ENCODE data around the gene ZNF212.

Gene ZNF212

DNA sequence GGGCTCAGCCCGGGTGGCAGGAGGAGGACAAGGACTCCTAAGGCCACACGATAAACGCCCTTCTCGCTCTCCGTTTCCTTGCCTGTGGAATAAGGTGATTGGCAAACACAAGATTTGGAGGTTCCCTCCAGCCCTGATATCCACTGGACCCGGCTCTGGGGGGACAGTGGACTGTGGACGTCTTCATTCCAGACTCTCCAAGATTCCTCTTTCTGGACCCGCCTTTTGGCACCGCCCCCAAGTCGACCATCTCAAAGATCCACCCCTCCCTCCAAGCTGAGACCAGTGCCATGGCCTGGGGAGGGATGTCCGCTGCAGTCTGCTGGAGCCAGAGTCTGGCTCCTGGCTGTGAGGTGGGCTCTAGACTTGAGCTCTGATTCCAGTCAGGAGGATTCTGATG is 46.2 kb downstream of the ZNF212 start:
- no peaks in the 10 kb centered on the region for H3K36me3 ChIP-seq (ENCODE audit: insufficient read depth, low read length)
- H3K27ac ChIP-seq (ENCODE audit: low read depth, low read length), result no peak overlapping the region
- H2AFZ ChIP-seq (ENCODE audit: low read length, unreplicated experiment), result peak overlapping the region; percentile 8
- no peaks in the 10 kb centered on the region for H3K27me3 ChIP-seq (ENCODE audit: insufficient read depth, low read length)
- H3K79me2 ChIP-seq (ENCODE audit: control insufficient read depth, insufficient read depth, low read length, unreplicated experiment), result no peaks in the 10 kb centered on the region
- no peaks in the 10 kb centered on the region for H3K4me1 ChIP-seq (ENCODE audit: control insufficient read depth, insufficient read depth, low read length, unreplicated experiment)
- H3K4me3 ChIP-seq (ENCODE audit: low read depth, low read length), result peak overlapping the region; percentile 80

- H3K27ac ChIP-seq (ENCODE audit: low read depth, low read length), result no peak overlapping the region
- no peaks in the 10 kb centered on the region for H3K27me3 ChIP-seq (ENCODE audit: insufficient read depth, low read length)
- no peak overlapping the region for H2AFZ ChIP-seq (ENCODE audit: low read length, unreplicated experiment)
- no peak overlapping the region for H3K4me3 ChIP-seq (ENCODE audit: low read depth, low read length)
- no peaks in the 10 kb centered on the region for H3K79me2 ChIP-seq (ENCODE audit: control insufficient read depth, insufficient read depth, low read length, unreplicated experiment)
- no peaks in the 10 kb centered on the region for H3K4me1 ChIP-seq (ENCODE audit: control insufficient read depth, insufficient read depth, low read length, unreplicated experiment)
- H3K36me3 ChIP-seq (ENCODE audit: insufficient read depth, low read length), result no peaks in the 10 kb centered on the region
These were observed 47.5 kb downstream of the ZNF212 start for GRCh38 chr7:149286811-149287400.

DNA sequence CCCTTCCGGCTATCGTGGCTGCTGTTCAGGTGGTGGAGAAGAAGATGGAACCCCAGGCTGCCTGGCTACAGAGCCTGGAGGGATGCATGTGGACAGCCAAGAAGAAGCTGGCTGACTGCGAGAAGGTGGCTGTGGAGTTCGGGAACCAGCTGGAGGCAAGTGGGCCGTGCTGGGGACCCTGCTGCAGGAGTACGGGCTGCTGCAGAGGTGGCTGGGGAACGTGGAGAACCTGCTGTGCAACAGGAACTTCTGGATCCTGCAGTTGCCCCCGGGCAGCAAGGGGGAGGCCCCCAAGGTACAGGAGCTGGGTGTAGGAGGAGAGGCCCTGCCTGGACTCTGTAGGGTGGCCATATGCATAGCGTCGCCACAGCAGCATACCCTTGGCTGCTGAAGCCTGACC is 48.2 kb downstream of the ZNF212 start:
- no peak overlapping the region for H3K27ac ChIP-seq (ENCODE audit: low read depth, low read length)
- H3K79me2 ChIP-seq (ENCODE audit: control insufficient read depth, insufficient read depth, low read length, unreplicated experiment), result no peaks in the 10 kb centered on the region
- H3K27me3 ChIP-seq (ENCODE audit: insufficient read depth, low read length), result no peaks in the 10 kb centered on the region
- no peak overlapping the region for H2AFZ ChIP-seq (ENCODE audit: low read length, unreplicated experiment)
- H3K4me1 ChIP-seq (ENCODE audit: control insufficient read depth, insufficient read depth, low read length, unreplicated experiment), result no peaks in the 10 kb centered on the region
- no peak overlapping the region for H3K4me3 ChIP-seq (ENCODE audit: low read depth, low read length)
- no peaks in the 10 kb centered on the region for H3K36me3 ChIP-seq (ENCODE audit: insufficient read depth, low read length)

DNA sequence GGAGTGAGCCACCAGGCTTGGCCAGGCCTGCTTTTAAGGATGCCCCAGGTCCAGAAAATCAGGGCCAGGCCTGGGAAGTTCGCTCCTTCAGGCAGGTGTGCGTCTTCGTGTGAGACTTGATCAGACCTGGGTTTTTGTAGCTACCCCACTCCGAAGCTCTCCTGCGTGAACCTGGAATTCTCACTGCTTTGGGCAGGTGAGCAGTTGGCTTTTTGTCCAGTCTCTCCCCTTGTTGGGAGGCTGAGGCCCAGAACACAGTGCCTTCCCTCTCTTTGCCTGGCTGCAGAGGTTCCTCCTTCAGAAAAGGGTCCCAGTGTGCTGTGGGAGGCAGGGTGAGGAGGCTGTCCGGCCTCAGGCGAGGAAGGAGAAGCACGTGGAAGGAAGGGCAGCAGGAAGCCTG is 49.8 kb downstream of the ZNF212 start:
- Histone ChIP-seq H2AFZ (ENCODE audit: low read length, unreplicated experiment) (no peak overlapping the region), H3K36me3 (ENCODE audit: insufficient read depth, low read length) (no peaks in the 10 kb centered on the region), H3K27ac (ENCODE audit: low read depth, low read length) (no peak overlapping the region), H3K79me2 (ENCODE audit: control insufficient read depth, insufficient read depth, low read length, unreplicated experiment) (no peaks in the 10 kb centered on the region), H3K27me3 (ENCODE audit: insufficient read depth, low read length) (no peaks in the 10 kb centered on the region), H3K4me3 (ENCODE audit: low read depth, low read length) (no peak overlapping the region), H3K4me1 (ENCODE audit: control insufficient read depth, insufficient read depth, low read length, unreplicated experiment) (no peaks in the 10 kb centered on the region)

- H3K79me2 ChIP-seq (ENCODE audit: control insufficient read depth, insufficient read depth, low read length, unreplicated experiment), result no peaks in the 10 kb centered on the region
- H3K36me3 ChIP-seq (ENCODE audit: insufficient read depth, low read length), result no peaks in the 10 kb centered on the region
- H3K4me3 ChIP-seq (ENCODE audit: low read depth, low read length), result no peak overlapping the region
- no peaks in the 10 kb centered on the region for H3K27me3 ChIP-seq (ENCODE audit: insufficient read depth, low read length)
- H2AFZ ChIP-seq (ENCODE audit: low read length, unreplicated experiment), result no peak overlapping the region
- H3K27ac ChIP-seq (ENCODE audit: low read depth, low read length), result no peak overlapping the region
- H3K4me1 ChIP-seq (ENCODE audit: control insufficient read depth, insufficient read depth, low read length, unreplicated experiment), result no peaks in the 10 kb centered on the region
These were observed 50.4 kb downstream of the ZNF212 start for GRCh38 chr7:149289856-149290255.

DNA sequence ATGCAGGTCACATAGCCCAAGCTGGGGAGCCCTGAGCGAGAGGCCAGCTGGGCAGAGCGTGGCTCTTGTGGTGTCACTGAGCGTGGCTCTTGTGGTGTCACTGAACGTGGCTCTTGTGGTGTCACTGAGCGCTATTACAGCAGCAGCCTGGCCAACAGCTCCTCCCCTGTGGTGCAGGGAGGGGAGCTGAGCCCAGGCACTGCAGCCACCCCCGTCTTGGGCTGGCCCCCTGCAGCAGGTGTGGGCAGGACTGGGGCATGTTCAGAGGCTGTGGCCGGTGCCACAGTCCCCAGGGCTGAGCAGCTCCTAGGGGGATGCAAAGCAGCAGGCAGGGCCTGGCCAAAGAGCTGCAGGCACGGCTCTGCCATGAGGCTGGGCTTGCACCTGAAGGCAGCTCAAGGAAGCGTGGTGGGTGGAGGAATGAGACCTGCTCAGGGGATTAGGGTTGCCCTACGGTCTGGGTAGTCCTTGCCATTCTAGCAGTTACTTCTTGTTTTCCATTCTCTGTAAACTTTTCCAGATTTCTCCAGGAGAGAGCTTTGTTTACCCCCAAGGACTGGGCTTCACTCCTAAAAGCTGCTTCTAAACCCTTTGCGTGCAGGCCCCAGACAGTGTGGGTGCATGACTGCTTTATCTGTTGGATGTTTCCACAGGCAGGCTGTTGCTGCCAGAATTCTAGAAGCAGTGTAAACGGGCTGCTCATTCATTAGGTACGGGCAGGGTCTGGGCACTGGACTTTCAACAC is 51.8 kb downstream of the ZNF212 start:
- Histone ChIP-seq H3K36me3 (ENCODE audit: insufficient read depth, low read length) (no peaks in the 10 kb centered on the region), H3K27ac (ENCODE audit: low read depth, low read length) (no peak overlapping the region), H3K4me3 (ENCODE audit: low read depth, low read length) (no peak overlapping the region), H3K4me1 (ENCODE audit: control insufficient read depth, insufficient read depth, low read length, unreplicated experiment) (no peaks in the 10 kb centered on the region), H2AFZ (ENCODE audit: low read length, unreplicated experiment) (no peak overlapping the region), H3K27me3 (ENCODE audit: insufficient read depth, low read length) (no peaks in the 10 kb centered on the region), H3K79me2 (ENCODE audit: control insufficient read depth, insufficient read depth, low read length, unreplicated experiment) (no peaks in the 10 kb centered on the region)

GRCh38 chr7:149291781-149292461 is 52.5 kb downstream of the ZNF212 start:
- Histone ChIP-seq H3K4me1 (ENCODE audit: control insufficient read depth, insufficient read depth, low read length, unreplicated experiment) (no peaks in the 10 kb centered on the region), H3K4me3 (ENCODE audit: low read depth, low read length) (no peak overlapping the region), H3K27me3 (ENCODE audit: insufficient read depth, low read length) (no peaks in the 10 kb centered on the region)

GRCh38 chr7:149292462-149292823 is 53.0 kb downstream of the ZNF212 start:
- no peaks in the 10 kb centered on the region for H3K27me3 ChIP-seq (ENCODE audit: insufficient read depth, low read length)
- H3K79me2 ChIP-seq (ENCODE audit: control insufficient read depth, insufficient read depth, low read length, unreplicated experiment), result no peaks in the 10 kb centered on the region
- H3K36me3 ChIP-seq (ENCODE audit: insufficient read depth, low read length), result no peaks in the 10 kb centered on the region
- no peaks in the 10 kb centered on the region for H3K4me1 ChIP-seq (ENCODE audit: control insufficient read depth, insufficient read depth, low read length, unreplicated experiment)
- no peak overlapping the region for H3K27ac ChIP-seq (ENCODE audit: low read depth, low read length)
- no peak overlapping the region for H3K4me3 ChIP-seq (ENCODE audit: low read depth, low read length)
- no peak overlapping the region for H2AFZ ChIP-seq (ENCODE audit: low read length, unreplicated experiment)

More at GRCh38 chr7:149291781-149292461, 52.5 kb downstream of the ZNF212 start:
- Histone ChIP-seq H2AFZ (ENCODE audit: low read length, unreplicated experiment) (no peak overlapping the region), H3K36me3 (ENCODE audit: insufficient read depth, low read length) (no peaks in the 10 kb centered on the region), H3K79me2 (ENCODE audit: control insufficient read depth, insufficient read depth, low read length, unreplicated experiment) (no peaks in the 10 kb centered on the region), H3K27ac (ENCODE audit: low read depth, low read length) (no peak overlapping the region)

DNA sequence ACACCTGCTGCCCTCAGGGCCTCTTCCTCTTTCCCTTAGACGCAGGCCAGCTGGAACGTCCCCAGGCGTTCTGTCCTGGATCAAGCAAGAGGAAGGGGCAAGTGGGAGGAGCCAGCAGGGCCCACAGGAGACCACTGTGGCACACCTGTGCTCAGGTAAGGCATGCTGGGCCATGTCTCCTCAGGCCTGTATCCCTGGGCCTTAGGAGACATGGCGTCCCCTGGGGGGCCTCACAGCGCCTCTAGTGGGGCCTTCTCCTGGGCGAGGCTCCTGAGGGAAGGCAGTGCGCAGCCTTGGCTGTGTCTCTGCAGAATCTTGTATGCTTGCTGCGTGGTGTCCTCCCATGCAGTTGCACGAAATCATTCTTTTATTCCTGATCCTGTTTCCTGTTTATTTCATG is 53.9 kb downstream of the ZNF212 start:
- H3K4me1 ChIP-seq (ENCODE audit: control insufficient read depth, insufficient read depth, low read length, unreplicated experiment), result no peaks in the 10 kb centered on the region
- H3K79me2 ChIP-seq (ENCODE audit: control insufficient read depth, insufficient read depth, low read length, unreplicated experiment), result no peaks in the 10 kb centered on the region
- no peaks in the 10 kb centered on the region for H3K36me3 ChIP-seq (ENCODE audit: insufficient read depth, low read length)
- H3K27me3 ChIP-seq (ENCODE audit: insufficient read depth, low read length), result no peaks in the 10 kb centered on the region
- no peak overlapping the region for H2AFZ ChIP-seq (ENCODE audit: low read length, unreplicated experiment)
- H3K4me3 ChIP-seq (ENCODE audit: low read depth, low read length), result no peak overlapping the region
- no peak overlapping the region for H3K27ac ChIP-seq (ENCODE audit: low read depth, low read length)

- Histone ChIP-seq H2AFZ (ENCODE audit: low read length, unreplicated experiment) (no peak overlapping the region), H3K27ac (ENCODE audit: low read depth, low read length) (no peak overlapping the region), H3K79me2 (ENCODE audit: control insufficient read depth, insufficient read depth, low read length, unreplicated experiment) (no peaks in the 10 kb centered on the region), H3K4me1 (ENCODE audit: control insufficient read depth, insufficient read depth, low read length, unreplicated experiment) (no peaks in the 10 kb centered on the region), H3K27me3 (ENCODE audit: insufficient read depth, low read length) (no peaks in the 10 kb centered on the region), H3K4me3 (ENCODE audit: low read depth, low read length) (no peak overlapping the region), H3K36me3 (ENCODE audit: insufficient read depth, low read length) (no peaks in the 10 kb centered on the region)
These were observed 54.6 kb downstream of the ZNF212 start for GRCh38 chr7:149293946-149294633.
